Stimulated activated CD8-positive, alpha-beta memory T cell treated with anti-CD3 and anti-CD28 coated beads, Interleukin-7, amount 100 ng/mL, for 4 hours (primary cell): ENCODE measurements around the gene TM9SF1.
"Not testable (repeated sequence)": the region's sequence is repeated elsewhere in the genome, so short reads cannot be mapped to it uniquely, and the experiment has no call there.

ENCODE experiments used
- DNase-seq, 2 donors: peaks; one replicate each; pipeline ENCODE4 v3.0.0-alpha.2; 2020; ENCODE audit warnings: low read depth in 2 of 2

TM9SF1 gene

DNA sequence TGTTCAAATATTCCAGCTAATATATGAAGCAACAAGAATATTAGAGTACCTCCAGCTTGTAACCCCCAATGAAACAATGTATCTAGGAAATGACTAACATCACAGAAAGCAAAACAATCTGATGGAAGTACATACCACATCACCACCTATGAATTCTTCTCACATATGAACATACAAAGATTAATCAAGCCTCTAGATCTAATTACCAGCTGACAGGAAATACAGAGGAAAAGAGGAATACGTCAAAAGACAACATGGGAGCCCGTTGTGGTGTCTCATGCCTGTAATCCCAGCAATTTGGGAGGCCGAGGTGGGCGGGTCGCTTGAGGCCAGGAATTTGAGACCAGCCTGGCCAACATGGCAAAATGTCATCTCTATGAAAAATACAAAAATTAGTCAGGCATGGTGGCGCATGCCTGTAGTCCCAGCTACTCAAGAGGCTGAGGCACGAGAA, 29.4 kb upstream of the TM9SF1 start:
- DNase-seq = no peak

DNA sequence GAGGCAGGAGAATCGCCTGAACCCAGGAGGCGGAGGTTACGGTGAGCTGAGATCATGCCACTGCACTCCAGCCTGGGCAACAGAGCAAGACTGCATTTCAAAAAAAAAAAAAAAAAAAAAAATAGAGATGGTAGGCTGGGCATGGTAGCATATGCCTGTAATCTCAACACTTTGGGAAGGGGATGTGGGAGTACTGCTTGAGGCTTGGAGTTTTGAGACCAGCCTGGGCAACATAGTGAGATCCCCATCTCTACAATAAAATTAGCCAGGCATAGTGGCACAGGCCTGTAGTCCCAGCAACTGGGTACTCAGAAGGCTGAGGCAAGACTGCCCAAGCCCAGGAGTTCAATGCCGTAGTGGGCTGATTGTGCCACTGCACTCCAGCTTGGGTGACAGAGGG, 27.7 kb upstream of the TM9SF1 start:
- DNase-seq = not testable (repeated sequence)

DNA sequence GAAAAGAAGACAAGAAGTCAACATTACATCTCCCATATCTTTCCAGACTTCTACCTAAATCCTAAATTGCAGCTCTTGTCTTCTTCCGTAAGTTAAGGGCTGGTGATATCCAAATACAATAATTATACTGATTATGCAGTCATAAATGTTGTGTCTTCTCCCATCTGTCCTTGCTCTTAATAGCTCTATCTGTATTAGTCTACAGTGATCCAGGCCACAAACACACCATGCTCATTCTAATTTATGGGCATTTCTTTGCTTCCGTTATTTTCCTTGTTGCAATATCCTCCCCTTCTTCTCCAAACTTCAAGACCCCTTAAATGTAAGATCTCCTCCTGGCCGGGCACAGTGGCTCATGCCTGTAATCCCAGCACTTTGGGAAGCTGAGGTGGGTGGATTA, 24.3 kb upstream of the TM9SF1 start:
- no peak for DNase-seq

DNA sequence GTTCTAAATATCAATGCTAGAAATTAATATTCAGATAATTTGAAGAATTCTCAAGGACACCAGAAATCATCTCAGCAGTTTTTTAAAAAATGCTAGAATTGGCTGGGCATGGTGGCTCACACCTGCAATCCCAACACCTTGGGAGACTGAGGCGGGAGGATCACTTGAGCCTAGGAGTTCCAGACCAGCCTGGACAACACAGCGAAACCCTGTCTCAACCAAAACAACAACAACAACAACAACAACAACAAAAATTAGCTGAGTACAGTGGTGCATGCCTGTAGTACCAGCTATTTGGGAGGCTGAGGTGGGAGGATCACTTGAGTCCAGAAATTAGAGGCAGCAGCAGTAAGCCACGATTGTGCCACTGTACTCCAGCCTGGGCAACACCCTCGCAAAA, 23.8 kb upstream of the TM9SF1 start:
- DNase-seq = no peak

DNA sequence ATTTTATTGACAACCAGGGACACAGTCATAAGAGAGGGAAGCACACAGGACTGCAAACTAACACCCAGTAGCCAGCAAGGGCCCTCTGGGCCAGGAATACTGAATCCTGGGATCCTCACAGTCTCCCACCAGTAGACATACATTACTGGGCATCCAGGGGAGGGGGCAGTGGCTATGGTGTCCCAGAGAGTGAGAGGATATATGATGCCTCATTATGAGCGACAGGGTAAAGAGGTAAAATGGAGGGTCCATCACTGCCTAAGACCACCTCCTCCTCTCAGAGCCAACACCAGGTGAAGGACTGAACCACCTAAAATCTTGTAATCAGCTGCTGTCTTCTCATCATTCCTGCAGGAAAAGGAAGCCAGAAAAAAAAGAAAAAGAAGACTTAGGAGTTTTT, 21.6 kb upstream of the TM9SF1 start:
- not testable (repeated sequence) for DNase-seq

DNA sequence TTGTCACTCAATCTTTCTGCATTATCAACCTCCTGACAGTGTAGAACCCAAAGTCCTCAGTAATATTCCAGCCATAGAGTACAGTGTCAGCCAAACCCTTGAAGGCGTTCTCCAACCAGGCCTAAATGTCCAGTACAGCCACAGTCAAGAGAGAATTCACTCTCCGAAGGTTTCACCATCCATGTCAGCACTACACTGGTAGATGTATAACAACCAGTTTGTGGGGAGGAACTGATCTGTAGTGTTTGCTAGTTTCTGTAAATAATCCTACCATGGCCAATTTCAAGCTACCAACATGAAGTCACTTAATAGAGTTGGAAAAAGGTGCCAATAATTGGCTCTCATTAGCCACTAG, 21.1 kb upstream of the TM9SF1 start:
- no peak for DNase-seq

DNA sequence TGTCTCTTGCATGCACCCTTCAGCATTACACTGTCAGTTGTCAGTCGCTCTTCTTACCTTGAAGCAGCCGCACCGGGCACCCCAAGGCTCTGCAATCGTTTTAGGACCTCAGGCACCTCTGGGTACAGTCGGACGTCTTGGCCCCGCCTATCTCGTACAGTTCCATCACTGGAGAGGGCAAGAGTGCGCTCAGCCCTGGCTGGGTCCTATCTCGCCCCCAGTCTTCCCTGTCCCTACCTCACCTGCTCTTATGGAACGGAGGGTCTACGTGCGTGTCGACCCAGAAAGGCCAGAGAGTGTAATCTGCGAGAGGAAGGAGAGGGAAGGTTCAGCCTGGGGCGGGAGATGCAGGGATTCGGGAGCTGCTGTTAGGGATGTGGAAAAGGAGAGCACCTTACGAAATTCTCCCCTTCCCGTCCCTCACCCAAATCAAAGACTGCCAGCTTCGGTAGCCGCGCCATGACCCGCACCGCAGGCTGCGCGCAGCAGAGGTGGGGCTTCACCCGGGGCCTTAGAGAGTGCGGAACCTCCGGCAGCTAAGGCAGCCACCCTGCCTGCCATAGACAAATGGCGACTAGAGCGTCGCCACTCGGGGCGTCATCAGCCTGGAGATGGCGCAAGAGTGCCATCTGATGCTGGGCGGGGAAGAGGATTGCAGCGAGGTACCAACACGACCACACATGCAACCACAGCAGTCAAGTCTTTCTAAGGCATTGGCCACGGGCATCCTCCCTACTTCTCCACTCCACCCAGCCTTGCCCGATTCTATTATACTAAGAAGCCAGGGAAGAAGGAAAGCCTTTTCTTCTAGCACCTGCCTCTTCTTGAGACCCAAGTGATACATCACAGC, 20.5 kb upstream of the TM9SF1 start, which contains the start of gene MDP1:
MDP1 (minus strand) TSS at position 572 of the 850 bp plus-strand sequence; CDS start at position 461, 111 bp downstream.
- peak; percentile 75 to 79 for DNase-seq

DNA sequence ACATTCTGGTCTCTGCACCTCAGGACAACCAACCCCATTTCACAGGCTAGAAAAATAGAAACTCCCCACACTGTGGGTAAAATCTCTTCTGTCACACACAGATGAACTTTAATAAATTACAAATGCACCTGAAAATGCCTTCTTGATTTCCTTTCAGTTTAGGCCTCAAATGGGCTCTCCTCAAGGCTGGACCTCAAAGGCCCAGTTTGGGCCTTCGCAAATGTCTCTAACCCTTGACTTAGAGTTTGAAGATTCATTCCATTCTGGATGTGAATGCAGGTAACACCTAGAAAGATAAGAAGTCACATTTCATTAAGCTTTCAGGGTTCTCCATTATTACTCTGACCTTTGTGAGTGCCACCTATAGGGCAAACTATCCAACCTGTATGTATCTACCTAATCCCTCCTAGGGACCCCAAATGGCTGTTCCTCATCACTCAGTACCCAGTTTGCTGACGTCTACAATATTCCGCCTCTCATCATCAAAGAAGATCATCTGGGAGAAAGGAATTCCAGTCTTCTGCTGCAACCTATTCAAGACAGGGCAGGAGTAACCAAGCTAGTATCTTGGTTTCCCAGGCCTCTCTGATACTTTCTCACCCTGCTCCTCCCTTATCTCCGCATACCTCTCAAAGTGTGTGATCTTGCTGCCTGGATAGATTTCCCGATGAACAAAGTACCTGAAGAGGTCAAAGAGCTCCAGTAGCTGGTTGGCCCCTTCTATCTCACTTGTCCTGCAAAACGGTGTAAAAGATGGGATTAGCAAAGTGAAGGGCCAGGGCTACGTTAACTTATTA, 18.8 kb upstream of the TM9SF1 start:
- DNase-seq = no peak

DNA sequence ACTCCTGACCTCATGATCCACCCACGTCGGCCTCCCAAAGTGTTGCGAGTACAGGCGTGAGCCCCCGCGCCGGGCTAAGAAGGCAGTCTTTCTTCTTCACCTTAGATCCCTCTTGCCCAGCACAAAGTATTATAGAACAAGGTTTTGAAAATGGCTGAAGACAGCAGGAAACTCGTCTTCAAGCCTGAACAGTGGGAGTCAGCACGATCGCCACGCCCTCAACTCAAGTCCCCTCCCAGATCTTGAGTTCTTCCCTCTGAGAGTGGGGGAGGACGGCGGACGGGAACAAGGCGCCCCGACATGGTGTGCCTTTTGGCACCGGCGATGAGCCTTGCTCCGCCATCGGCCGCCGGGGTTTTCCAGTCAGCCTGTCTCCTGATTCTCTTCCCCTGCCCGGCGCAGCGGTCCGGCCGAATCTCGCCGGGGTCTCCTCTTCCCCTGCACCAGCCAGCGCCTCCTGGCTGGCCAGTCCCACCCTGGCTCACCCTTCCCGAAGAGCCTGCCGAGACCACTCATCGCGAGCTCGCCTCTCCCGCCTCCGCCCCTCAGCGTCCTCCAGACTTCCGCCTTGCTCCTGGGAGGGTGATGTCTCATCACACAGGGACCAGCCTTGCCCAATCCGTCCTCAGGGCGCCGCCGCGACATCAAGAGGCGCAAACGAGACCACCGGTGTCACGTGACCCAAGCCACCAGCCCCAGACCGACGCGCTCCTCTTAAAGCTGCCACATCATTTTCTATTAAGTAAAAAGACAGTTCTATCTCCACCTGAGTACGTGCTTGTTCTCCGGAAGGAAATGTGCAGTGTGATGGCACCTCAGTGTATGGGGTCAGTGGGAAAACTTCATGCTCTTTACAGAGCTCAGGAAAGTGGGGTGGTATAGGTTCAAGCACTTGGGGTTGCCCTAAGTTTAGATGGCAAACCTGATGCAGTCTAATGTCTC, 18.0 kb upstream of the TM9SF1 start, which contains the start of gene CHMP4A:
CHMP4A (minus strand) TSS at position 565 of the 942 bp plus-strand sequence; CDS start at position 516, 49 bp downstream.
- peak; percentile 96 for DNase-seq

DNA sequence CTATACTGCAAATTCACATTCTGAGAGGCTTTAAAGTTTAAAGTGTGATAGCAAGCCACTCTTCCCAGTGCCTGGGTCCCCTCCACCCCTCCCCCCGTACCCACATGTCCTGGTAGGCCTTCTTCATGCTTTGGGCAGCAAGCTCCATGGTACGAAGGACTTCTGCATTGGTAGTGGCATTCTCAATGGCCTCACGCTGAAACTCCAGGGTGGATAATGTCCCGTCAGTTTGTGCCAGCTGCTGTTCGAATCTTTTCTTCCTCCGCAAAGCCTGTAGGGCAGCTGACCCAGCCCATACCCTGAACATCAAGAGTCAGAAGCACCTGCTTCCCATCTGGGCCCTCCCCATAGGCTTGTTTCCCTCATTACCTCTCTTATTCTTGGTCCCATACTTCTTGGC, 16.1 kb upstream of the TM9SF1 start:
- DNase-seq = no peak

DNA sequence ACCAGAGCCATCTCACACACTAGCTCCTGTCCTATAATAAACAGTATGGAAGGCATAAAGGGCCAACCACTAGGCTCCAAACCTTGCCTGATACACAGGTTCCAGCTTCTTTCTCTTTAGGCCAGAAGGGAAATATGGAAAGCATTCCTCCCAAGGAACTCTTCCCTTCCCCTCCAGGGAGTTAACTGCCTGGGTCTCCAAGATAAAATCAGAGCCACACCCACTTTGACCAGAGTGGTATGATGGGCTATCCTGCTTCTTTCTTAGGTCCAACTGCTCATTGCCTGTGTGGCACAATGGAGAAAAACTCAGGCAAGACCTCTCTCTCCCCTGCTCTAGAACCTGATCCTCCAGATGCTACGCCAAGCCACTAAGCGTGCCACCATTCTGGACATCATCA, 12.4 kb upstream of the TM9SF1 start:
- DNase-seq = no peak

DNA sequence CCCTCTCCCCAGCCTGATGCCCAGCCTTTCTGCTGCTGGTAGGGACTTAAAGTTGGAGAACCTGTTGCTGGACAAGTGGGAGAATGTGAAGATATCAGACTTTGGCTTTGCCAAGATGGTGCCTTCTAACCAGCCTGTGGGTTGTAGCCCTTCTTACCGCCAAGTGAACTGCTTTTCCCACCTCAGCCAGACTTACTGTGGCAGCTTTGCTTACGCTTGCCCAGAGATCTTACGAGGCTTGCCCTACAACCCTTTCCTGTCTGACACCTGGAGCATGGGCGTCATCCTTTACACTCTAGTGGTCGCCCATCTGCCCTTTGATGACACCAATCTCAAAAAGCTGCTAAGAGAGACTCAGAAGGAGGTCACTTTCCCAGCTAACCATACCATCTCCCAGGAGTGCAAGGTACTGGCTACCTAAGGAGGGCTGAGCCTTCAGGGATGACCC, 11.9 kb upstream of the TM9SF1 start:
- no peak for DNase-seq

DNA sequence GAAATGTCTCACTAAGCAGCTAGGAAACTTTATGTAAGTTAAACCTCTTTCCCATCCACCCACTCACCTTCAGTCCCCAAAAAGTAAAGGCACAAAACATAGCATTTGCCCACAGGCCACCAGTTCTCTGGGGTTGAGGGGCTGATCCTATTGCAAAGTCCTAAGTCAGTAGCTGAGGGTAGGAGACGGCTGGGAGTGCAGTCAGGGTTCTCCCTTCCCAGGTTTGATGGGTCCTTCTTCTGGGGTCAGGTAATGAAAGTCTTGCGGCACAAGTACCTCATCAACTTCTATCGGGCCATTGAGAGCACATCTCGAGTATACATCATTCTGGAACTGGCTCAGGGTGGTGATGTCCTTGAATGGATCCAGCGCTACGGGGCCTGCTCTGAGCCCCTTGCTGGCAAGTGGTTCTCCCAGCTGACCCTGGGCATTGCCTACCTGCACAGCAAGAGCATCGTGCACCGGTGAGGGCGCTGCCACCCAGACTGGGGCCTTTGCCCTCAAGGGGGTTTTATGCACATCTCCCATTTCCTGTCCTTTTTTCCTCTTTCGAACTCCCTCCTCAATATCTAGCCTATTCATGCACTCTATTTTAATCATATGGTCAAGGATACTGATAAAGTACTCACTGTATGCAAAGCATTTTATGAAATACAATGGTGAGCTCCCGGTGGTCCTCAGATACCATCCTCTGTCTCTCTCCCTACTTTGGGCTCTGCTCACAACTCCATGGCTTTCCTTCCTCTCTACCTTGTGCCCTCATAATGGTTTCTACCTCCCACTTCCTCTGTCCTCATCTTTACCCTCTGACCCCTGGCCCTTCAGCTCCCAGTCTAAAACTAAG, 11.2 kb upstream of the TM9SF1 start:
- DNase-seq = no peak

DNA sequence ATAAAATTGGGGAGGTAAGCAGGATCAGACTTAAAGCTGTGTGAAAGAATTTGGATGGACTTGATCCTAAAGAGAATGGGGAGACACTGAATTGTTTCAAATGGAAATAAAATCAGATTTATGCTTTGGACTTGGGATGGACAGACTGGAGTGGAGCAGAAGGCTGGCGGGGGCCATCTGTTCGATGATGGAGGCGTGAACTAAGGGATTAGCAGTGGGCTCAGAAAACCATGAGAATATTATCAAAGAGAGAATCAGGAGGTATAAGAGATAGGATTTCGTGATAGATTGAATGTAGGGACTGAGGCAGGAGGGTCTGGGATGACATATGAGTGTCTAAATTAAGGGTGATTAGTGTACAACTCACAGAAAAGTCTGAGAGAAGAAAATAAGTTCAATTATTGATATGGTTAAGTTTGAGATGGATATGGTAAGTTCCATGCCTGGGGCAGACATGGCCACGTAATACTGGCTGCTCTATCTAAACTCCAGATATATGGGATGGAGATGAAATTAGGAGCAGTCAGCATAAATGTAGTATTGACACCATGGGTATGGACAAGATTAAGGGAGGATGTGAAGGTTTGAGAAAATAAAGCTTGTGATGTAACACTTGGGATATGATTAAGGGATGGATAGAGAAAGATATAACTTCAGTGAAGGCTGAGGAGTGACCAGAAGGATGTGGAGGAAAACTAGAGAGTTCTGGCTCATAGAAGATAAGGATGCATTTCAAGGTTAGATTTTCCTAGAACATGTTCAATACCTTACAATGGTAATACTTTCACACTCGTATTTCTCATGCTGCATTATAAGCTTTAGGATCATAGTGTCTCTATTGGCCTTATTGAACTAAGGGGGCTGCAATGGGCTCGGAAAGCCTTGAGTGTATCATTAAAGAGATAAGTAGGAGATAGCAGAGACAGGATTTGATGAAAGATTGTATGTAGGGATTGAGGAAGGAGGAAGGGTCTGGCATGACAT, 9.2 kb upstream of the TM9SF1 start:
- no peak for DNase-seq

DNA sequence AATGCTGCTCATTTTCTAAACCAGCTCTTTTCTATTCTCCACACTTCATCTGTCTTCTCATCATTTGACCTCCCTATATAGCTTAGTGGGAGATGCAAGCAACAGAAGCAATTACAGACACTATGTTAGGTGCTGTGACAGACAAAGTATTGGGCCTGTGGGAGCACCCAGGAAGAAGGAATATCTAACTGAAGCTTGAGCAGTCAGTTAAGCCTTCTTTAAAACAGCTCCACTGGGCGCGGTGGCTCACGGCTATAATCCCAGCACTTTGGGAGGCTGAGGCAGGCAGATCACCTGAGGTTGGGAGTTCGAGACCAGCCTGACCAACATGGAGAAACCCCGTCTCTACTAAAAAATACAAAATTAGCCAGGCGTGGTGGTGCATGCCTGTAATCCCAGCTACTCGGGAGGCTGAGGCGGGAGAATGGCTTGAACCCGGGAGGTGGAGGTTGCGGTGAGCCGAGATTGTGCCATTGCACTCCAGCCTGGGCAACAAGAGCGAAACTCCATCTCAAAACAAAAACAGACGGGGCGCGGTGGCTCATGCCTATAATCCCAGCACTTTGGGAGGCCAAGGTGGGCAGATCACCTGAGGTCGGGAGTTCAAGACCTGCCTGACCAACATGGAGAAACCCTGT, 8.1 kb upstream of the TM9SF1 start:
- DNase-seq = not testable (repeated sequence)

DNA sequence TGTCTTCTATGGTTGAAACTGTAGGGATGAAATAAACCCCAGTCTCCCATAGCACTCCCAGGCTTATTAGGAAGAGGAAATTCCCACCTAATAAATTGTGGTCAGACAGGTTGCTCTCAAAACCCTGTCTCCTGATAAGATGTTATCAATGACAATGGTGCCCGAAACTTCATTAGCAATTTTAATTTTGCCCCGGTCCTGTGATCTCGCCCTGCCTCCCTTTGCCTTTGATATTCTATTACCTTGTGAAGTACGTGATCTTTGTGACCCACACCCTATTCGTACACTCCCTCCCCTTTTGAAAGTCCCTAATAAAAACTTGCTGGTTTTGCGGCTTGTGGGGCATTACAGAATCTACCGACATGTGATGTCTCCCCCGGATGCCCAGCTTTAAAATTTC, 7.3 kb upstream of the TM9SF1 start:
- not testable (repeated sequence) for DNase-seq

DNA sequence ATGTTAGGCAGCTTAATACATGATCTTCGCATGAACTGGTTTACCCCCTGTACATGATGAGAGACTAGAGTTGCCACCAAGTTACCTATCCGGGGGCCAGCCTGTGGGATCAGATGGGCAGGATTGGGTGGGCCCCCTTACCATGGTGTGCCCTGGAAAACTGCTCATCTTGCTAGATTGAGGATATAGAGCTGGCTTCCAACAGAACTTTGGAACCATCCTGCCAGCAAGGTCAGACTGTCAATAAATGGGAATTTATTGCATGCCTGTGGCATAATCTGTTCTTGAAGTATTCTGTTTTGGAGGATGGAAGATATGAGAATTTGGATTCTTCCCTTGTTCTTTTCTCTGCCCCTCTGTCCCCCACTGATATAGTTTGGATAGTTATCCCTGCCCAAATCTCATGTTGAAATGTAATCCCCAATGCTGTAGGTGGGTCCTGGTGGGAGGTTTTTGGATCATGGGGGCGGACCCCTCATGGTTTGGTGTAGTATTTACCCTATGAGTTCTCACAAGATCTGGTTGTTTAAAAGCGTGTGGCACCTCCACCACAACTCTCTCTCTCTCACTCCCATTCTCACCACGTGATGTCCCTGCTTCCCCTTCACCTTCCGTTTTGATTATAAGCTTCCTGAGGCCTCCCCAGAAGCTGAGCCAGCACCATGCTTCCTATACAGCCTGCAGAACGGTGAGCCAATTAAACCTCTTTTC, 3.7 kb upstream of the TM9SF1 start:
- DNase-seq = no peak

DNA sequence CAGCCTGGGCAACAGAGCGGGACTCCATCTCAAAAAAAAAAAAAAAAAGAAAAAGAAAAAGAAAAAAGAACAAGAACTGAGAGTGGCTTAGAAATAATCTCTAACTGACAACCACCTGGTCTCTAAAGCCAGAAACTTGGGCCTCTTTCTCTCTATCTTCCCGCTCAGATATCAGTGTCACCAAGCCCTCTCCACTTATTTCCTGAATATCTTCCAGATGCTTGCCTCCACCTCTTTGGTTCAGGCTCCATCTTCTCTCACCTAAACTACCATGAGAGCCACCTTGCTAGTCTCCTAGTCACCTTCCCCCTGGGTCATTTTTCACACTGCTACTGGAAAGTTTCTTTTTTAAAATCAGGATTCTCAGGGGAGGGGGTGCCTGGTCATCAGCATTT, 1.8 kb upstream of the TM9SF1 start:
- DNase-seq = no peak
